ENCODE data around the gene KICS2.

DNA sequence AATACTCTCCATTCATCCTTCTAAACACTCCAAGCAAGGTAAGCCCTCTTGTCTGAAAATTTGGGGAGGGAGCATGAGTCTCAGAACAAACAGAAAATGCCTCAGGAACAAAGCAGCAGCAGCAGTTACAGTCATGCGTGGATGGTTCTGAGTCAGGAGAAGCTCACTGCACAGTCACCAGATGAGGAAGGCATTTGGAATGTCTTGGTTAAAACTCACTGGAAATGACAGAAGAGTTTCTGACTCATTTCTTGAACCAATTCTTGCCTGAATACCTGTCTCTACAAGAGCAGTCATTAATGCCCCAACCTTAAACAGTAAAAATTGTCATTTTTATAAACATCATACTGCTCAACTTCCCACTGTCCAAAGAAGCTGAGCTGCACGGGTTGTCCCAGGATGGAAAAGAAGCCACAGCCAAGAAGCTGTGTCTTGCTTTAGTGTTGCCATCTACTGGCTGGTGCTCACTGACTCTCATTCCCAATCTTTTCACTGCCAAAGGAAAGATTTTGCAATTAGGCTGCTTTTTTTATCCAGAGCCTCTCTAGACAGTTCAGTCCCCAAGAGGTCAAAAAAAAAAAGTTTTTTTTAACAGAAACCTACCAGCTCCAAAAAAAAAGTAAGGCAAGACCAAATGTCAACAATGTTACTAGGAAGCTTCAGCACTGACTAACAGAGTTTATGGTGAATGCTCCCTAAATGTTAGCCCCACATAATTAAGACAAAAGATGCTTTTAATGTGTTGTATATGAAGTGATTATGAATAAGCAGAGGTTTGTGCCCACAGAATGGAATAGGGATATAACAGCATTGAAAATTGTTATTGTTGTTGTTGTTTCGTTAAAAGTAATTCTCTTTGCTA, 40.4 kb downstream of the KICS2 start:
- TF ChIP-seq, protein P1, sequence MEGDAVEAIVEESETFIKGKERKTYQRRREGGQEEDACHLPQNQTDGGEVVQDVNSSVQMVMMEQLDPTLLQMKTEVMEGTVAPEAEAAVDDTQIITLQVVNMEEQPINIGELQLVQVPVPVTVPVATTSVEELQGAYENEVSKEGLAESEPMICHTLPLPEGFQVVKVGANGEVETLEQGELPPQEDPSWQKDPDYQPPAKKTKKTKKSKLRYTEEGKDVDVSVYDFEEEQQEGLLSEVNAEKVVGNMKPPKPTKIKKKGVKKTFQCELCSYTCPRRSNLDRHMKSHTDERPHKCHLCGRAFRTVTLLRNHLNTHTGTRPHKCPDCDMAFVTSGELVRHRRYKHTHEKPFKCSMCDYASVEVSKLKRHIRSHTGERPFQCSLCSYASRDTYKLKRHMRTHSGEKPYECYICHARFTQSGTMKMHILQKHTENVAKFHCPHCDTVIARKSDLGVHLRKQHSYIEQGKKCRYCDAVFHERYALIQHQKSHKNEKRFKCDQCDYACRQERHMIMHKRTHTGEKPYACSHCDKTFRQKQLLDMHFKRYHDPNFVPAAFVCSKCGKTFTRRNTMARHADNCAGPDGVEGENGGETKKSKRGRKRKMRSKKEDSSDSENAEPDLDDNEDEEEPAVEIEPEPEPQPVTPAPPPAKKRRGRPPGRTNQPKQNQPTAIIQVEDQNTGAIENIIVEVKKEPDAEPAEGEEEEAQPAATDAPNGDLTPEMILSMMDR (IDR thresholded peaks at IDR 0.05 in 8 of 11, conservative IDR thresholded peaks at IDR 0.05 in 3 of 11) = peak in 9 of 11 experiments; percentile 14 to 57 (median 43)
- no peak for TF ChIP-seq POLR2AphosphoS5 (IDR thresholded peaks at IDR 0.05)

Data from spleen (tissue), 7 donors.